Stomach (tissue), 9 donors: ENCODE data around the gene PIK3R4. TPM values are rescaled to one million over a fixed set of nuclear protein-coding genes. Genes with fewer than 3 reads are reported as not detected.

Experiments used
- DNase-seq, 2 donors: peaks; one replicate each; pipeline versions ENCODE4 v3.0.0 to v3.0.0-alpha.2; 2013 to 2019
- H3K27ac ChIP-seq, 5 donors: fragments of 200-600 bp in 4 of 5; sonication (generic) in 4 of 5; one replicate each; pipeline ENCODE4 v1.5.1; 2013 to 2019; ENCODE audit warnings: mild to moderate bottlenecking in 1 of 5, moderate library complexity in 1 of 5
- H3K27me3 ChIP-seq, 3 donors: fragments of 200-600 bp; sonication (generic); one replicate each; pipeline ENCODE4 v1.5.1; 2017 to 2019; ENCODE audit warnings: mixed run types in 1 of 3
- H3K36me3 ChIP-seq, 4 donors: fragments of 200-600 bp; sonication (generic); 1 replicate in 3 of 4; 2 replicates in 1 of 4; pipeline ENCODE4 v1.5.1; 2016 to 2019
- H3K4me1 ChIP-seq, 4 donors: fragments of 200-600 bp; sonication (generic); one replicate each; pipeline ENCODE4 v1.5.1; 2016 to 2019
- H3K4me3 ChIP-seq, 4 donors: fragments of 200-600 bp; sonication (generic) in 3 of 4; one replicate each; pipeline ENCODE4 v1.5.1; 2016 to 2019; ENCODE audit warnings: mild to moderate bottlenecking in 1 of 4
- H3K9me3 ChIP-seq, 4 donors: fragments of 200-600 bp; sonication (generic); one replicate each; pipeline ENCODE4 v1.5.1; 2016 to 2019
- CTCF ChIP-seq, 7 experiments: fragments of 450-650 bp in 4 of 7; fragments of 200-600 bp in 3 of 7; sonication (generic) in 3 of 7; IDR thresholded peaks; one replicate each; pipeline ENCODE4 v1.5.1; 2016 to 2019; ENCODE audit warnings: antibody characterized with exemption in 7 of 7, control low read depth in 2 of 7, mild to moderate bottlenecking in 1 of 7
- EP300 ChIP-seq: sonication (generic); formaldehyde crosslinking; IDR thresholded peaks from one replicate; pipeline ENCODE4 v1.6.1; 2017; ENCODE audit warnings: antibody characterized with exemption
- POLR2A ChIP-seq, 4 donors: fragments of 450-650 bp; IDR thresholded peaks; one replicate each; pipeline ENCODE4 v1.6.1; 2016; ENCODE audit warnings: antibody characterized with exemption in 4 of 4, control low read depth in 2 of 4, mild to moderate bottlenecking in 1 of 4, moderate library complexity in 1 of 4
- POLR2AphosphoS5 ChIP-seq, 3 donors: sonication (generic); formaldehyde crosslinking; IDR thresholded peaks; one replicate each; pipeline ENCODE4 v1.6.1; 2016; ENCODE audit warnings: antibody characterized with exemption in 3 of 3
- WGBS, 5 donors: extraction: QIAGEN DNeasy Blood & Tissue Kit in 3 of 5; methylation state at CpG; one replicate each; pipeline versions ENCODE4 v1.1.5 to v1.1.7; 2013 to 2018; 5-methylcytosine and 5-hydroxymethylcytosine counted together
- intact Hi-C: fragments of 100-400 bp; cut with DNase I; formaldehyde crosslinking; loops from one replicate; pipeline ENCODE4 v1.15.1; 2023; ENCODE audit warnings: low total_unique reads
- polyA plus RNA-seq, 3 donors: library from polyadenylated mRNA; stranded (reverse); fragments of 200-250 nt; gene quantifications; one replicate each; pipeline ENCODE4 v1.2.3, GENCODE V29; 2013
- total RNA-seq, 5 donors: library from RNA; depleted of rRNA; stranded (reverse); fragments of >200 nt; gene quantifications; one replicate each; pipeline versions ENCODE4 v1.1.0 to v1.2.3, GENCODE V29; 2014 to 2016
- donor health status: healthy with polysubstance abuse.
- donor health status: Bipolar disorder and iron deficiency.
- donor health status: healthy.

Gene PIK3R4
- total and polyA plus RNA-seq, 8 donors = 6.4 to 45.5 (median 19.7) TPM

- 38 to 52% (median 45%) methylated on average over 1 of the region's 1 CpG for WGBS, 5 donors
- Histone ChIP-seq H3K4me3 (no peak overlapping the region), H3K27me3 (no peaks in the 10 kb centered on the region), H3K36me3 (peaks cover 3 to 51% (median 41%) of the 10 kb centered on the region in 4 donors), H3K9me3 (no peaks in the 10 kb centered on the region), H3K4me1 (no peaks in the 10 kb centered on the region), H3K27ac (no peak overlapping the region)
- TF ChIP-seq EP300 (no peak), CTCF (IDR thresholded peaks at IDR 0.05) (no peak), POLR2A (IDR thresholded peaks at IDR 0.05) (no peak), POLR2AphosphoS5 (IDR thresholded peaks at IDR 0.05) (no peak)
- no peak for DNase-seq
- intact Hi-C loops = no loop called here
Observed at GRCh38 chr3:130692455-130692854, 54.2 kb downstream of the PIK3R4 start.

GRCh38 chr3:130688697-130689470 is 57.7 kb downstream of the PIK3R4 start:
- H3K4me1 ChIP-seq = no peaks in the 10 kb centered on the region
- H3K36me3 ChIP-seq = peaks cover 8 to 61% (median 55%) of the 10 kb centered on the region in 4 donors
- no peak for TF ChIP-seq CTCF (IDR thresholded peaks at IDR 0.05)
- TF ChIP-seq EP300 = no peak
- no peak for TF ChIP-seq POLR2AphosphoS5 (IDR thresholded peaks at IDR 0.05)
- no peaks in the 10 kb centered on the region for H3K9me3 ChIP-seq
- no peaks in the 10 kb centered on the region for H3K27me3 ChIP-seq
- WGBS, 5 donors = 80 to 91% (median 87%) methylated on average over 3 of the region's 3 CpGs
- no peak overlapping the region for H3K4me3 ChIP-seq
- no peak for DNase-seq
- no peak overlapping the region for H3K27ac ChIP-seq
- intact Hi-C loops = no loop called here

GRCh38 chr3:130688015-130688688 is 58.5 kb downstream of the PIK3R4 start:
- DNase-seq = no peak
- H3K4me1 ChIP-seq = no peaks in the 10 kb centered on the region
- no peak overlapping the region for H3K4me3 ChIP-seq
- H3K36me3 ChIP-seq = peaks cover 15 to 68% (median 62%) of the 10 kb centered on the region in 4 donors
- H3K27ac ChIP-seq = no peak overlapping the region
- TF ChIP-seq POLR2A (IDR thresholded peaks at IDR 0.05) (no peak), POLR2AphosphoS5 (IDR thresholded peaks at IDR 0.05) (no peak), EP300 (no peak), CTCF (IDR thresholded peaks at IDR 0.05) (no peak)
- no peaks in the 10 kb centered on the region for H3K27me3 ChIP-seq
- no peaks in the 10 kb centered on the region for H3K9me3 ChIP-seq
- intact Hi-C loops = no loop called here
- 72 to 78% (median 75%) methylated on average over 4 of the region's 4 CpGs for WGBS, 5 donors

- no peaks in the 10 kb centered on the region for H3K9me3 ChIP-seq
- H3K4me3 ChIP-seq = no peak overlapping the region
- no peaks in the 10 kb centered on the region for H3K27me3 ChIP-seq
- intact Hi-C loops = no loop called here
- H3K36me3 ChIP-seq = peaks cover 18 to 76% (median 69%) of the 10 kb centered on the region in 4 donors
- DNase-seq = no peak
- TF ChIP-seq EP300 = no peak
- TF ChIP-seq CTCF (IDR thresholded peaks at IDR 0.05) = no peak
- TF ChIP-seq POLR2AphosphoS5 (IDR thresholded peaks at IDR 0.05) = no peak
- TF ChIP-seq POLR2A (IDR thresholded peaks at IDR 0.05) = no peak
- H3K27ac ChIP-seq = no peak overlapping the region
- H3K4me1 ChIP-seq = no peaks in the 10 kb centered on the region
Observed at GRCh38 chr3:130687327-130687726, 59.3 kb downstream of the PIK3R4 start.
